ENCODE measurements around the gene NCF2. TPM values are rescaled to one million over a fixed set of nuclear protein-coding genes. Genes with fewer than 3 reads are reported as not detected.

Gene NCF2
- polyA plus RNA-seq, 10 donors: 4.3 to 7.1 (median 5.2) TPM

GRCh38 chr1:183552441-183552840, 37.8 kb downstream of the NCF2 start:
- DNase-seq: no peak

- no peak for DNase-seq
Measured at GRCh38 chr1:183551924-183552323, 38.3 kb downstream of the NCF2 start.

DNA sequence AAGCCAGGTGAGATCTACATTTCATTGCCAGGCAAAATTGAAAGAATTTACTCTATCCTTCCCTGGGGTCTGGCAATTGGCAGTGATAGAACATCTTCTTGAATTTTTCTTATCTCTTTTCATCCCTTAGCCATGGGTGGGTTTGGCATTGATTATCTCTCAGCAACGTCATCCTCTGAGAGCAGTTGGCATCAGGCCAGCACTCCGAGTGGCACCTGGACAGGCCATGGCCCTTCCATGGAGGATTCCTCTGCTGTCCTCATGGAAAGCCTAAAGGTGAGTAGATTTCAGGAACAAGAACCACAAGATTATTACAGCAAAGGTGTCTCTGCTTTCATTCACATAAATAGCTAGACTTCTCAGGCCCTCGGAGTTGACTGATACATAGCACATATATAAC, 39.3 kb downstream of the NCF2 start:
- DNase-seq: no peak

DNA sequence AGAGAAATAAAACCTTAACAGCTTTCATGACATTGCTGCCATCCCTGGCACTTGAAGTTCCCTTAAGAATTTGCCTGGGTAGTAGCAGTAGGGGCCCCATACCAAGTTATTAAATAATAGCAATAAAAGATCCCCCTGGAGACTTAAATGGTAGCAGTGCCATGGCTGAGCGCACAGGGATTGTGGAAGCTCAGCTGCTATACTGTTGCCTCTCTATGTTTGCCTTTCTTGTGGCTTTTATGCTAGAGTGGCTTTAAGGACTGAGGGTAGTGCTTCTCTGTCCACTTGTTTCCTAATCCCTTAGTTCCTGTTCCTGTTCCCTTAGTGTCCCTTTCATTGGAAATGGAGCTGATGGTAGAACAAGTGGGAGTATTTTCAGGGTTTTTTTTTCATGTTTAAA, 42.1 kb downstream of the NCF2 start:
- DNase-seq: no peak

- no peak for DNase-seq
Measured at GRCh38 chr1:183546427-183546826, 43.8 kb downstream of the NCF2 start.

DNA sequence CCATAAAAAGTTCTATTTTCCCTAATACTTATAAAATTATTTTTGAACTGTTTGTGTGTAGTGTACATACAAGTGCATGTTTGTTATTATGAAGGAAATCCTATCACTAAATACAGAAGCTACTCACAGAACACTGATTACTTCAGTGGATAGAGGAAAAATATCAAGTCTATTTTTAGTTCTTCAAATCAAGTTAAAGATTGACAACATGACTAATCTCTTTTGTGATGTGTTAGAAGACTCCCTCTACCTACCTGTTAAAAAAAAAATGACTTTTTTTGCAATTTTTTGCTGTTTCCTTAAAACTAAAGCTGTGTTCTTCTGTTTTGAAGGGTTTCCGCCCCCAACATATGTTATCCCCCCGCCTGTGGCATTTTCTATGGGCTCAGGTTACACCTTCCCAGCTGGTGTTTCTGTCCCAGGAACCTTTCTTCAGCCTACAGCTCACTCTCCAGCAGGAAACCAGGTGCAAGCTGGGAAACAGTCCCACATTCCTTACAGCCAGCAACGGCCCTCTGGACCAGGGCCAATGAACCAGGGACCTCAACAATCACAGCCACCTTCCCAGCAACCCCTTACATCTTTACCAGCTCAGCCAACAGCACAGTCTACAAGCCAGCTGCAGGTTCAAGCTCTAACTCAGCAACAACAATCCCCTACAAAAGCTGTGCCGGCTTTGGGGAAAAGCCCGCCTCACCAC, 45.5 kb downstream of the NCF2 start:
- DNase-seq: peak in 2 of 3 donors; percentile 13 to 16

DNA sequence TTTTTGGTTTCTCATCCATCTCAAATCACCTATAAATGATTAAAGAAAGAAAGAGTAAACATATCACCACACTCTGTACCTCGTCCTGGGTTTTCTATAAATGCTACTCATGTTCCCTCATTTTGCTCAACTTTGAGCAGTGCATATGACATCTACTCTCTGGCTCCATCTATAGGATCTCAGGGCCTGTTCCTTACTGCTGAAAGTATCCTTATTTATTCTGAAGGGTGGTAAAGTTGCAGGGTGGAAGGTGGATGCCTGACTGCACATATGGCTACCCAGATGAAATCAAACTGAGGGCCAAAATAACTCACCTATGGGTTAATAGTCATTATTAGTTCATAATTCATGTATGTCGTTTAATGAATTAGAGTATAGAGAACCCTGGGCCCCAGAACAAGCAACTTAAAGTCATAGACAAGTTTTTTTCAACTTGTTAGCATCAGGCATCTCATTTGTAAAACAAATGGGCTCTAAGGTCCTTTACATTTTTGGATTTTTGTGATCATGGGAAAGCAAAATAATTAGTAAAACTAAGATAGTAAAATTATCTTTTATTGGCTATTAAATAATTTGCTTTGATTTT, 46.5 kb downstream of the NCF2 start:
- peak; percentile 45 to 75 (median 54) for DNase-seq

DNA sequence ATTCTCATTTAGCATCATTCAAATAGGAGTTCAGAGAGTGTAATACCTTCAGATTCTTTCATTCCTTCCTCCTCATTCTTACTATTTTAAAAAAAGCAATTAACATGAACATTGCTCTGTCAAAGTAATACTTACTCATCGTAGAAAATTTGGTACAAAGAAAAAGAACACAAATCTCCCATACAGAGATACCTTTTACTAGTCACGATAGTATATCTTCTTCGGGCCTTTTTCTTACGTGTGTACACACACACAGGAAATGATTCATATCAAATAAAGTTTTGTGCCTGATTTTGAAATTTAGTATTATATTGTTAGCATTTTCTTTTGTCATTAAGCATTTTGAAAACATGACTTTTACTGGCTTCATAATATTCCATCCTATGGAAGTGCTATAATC, 52.9 kb downstream of the NCF2 start:
- DNase-seq: no peak

DNA sequence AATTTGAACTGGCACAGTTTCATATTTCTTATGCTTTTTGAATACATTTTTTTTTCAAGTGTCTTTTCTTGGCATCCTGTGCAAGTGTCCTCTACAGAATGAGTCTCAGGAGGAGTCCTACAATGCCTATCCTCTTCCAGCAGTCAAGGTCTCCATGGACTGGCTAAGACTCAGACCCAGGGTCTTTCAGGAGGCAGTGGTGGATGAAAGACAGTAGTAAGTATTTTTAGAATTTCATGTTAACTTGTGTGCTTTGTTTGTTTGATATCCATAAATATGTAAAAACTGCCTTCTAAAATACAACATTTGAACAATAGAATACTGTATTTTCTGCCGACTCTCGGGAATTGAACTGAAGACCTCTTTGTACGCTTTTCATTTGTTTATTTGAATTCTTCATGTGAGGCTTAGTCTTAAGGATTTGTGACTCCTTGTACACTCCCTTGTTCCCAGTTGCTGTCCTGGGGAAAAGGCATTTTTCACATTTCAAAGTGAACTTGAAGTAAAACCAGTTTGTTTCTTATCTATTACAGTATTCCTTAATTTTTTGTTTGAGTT, 56.6 kb downstream of the NCF2 start:
- no peak for DNase-seq

DNA sequence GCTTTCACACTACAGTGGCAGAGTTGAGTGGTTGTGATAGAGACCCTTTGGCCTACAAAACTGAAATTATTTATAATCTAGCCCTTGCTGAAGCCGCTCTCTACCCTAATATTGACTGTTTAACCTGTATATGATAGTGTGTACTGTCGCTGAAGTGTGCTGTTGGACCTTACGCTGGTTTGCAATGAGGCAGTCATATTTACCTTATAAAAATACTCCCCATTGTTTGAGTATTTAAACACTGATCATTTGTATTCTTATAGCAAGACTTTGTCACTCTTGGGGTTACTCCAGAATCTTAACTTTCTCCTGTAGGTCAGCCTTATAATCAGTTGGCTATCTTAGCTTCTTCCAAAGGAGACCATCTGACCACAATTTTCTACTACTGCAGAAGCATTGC, 61.7 kb downstream of the NCF2 start:
- no peak for DNase-seq

DNA sequence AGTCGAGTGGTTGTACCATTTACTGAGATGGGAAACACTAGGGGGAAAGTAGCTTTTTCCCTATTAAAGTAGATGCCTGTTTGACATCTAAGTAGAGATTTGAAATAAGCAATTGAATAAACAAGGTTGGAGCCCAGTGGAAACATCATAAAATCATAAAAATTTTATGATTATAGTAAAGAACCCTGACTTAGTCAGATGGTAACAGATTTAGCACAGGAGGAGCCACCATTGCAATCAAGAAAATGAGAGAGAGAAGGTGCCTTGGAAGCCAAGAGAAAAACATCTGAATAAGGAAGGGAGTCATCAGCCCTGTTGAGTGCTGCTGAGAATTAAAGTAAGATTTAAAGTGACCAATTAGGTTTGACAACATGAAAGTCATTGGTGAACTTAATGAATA, 68.2 kb downstream of the NCF2 start:
- no peak for DNase-seq

GRCh38 chr1:183520379-183520778, 69.9 kb downstream of the NCF2 start:
- DNase-seq: no peak

DNA sequence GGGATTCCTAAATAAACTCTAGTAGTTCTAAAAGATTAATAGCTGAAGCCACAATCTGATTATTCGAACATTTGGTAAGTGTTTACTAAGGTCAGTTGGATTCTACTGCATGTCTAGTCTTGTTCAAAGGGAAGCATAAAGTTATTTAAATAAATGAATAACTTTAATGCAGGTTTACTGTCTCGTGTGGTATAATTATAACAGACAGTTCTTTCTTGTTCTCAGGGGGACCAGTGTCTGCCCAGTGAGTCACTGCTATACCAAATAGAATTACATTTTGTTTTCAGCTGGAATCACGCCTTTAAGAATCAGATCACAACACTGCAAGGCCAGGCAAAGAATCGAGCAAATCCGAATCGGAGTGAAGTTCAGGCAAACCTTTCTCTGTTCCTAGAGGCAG, 72.9 kb downstream of the NCF2 start:
- no peak for DNase-seq

DNA sequence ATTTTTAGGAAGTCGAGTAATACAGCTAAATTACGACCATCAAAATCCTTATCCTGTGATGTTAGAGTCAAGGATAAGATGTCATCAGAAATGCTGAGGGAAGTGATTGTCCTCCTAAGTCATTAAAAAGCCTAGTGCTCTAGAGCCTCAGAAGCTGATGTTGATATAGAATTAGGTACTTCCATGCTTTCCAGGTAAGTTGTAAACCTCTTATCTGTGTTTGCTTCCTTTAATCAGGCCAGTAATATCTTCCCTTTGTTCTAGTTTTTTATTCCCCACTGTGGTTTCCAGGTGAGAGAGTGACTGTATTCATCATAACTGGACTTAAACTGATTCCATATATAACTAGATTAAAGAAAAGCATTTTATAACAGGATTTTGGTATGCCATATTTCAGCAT, 73.5 kb downstream of the NCF2 start:
- no peak for DNase-seq

DNA sequence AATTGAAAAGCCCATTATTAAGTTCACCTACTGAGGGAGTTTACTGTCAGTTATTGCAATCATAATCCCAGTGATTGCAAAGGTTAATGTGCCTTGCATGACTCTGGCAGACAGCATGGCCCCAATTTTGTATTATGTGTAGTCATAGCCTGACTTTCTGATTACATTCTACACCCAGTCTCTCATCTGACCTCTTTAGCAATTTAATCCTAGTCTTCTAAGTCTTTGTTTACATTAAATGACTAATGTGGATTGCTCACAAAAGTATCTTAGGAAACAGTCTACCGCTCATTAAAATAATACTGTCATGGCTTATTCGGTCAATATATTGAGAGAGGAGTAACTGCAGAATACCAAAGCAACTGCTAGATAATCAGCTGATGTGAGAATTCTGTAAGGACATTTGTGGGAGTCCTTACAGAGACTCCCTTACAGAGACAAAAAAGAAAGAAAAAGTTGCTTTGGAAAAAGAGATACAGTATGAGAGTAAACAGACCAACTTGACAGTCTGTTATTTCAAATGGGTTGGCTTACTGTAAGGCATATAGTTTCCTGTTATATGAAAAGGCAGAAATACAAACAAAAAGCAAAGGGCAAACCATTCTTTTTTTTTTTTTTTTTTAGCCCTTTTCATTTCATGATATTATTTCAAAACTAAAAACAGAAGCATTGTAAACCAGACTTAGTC, 75.1 kb downstream of the NCF2 start:
- peak in 1 of 3 donors; percentile 40 for DNase-seq

DNA sequence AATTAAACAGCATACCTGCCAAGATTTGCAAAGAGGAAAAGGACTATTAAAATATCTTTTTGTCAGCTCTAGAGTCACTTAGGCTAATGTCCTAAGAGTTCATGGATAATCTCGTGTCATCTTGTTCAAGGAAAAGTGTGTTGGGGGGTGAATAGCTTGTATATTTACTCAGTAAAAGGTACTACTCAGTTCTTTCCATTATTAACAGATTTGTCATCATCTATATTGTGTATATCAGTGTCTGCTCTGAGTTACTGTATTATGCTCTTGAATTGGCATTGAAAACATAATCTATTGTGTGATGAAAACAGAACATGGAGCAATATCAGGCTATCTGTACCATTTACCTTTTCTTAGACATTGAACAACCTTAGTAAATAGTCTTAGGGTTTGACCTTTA, 76.0 kb downstream of the NCF2 start:
- no peak for DNase-seq

DNA sequence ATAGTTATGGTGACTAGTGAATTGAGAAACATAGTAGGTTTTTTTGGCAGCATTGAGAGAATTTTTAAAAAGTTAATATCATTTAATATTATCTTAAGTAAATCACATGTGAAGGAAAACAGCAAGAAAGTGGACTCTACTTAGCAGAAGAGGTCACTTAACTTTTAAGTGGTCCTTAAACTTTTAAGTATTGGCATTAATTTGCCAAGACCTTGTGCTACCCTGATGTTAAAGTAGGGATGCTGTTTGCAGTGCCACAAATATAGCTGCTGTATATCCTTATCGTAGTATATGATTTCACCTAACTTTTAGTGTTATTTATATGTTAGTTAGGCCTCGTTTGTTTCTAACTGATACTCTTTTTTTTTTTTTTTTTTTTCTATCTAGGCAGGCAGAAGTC, 77.8 kb downstream of the NCF2 start:
- no peak for DNase-seq

DNA sequence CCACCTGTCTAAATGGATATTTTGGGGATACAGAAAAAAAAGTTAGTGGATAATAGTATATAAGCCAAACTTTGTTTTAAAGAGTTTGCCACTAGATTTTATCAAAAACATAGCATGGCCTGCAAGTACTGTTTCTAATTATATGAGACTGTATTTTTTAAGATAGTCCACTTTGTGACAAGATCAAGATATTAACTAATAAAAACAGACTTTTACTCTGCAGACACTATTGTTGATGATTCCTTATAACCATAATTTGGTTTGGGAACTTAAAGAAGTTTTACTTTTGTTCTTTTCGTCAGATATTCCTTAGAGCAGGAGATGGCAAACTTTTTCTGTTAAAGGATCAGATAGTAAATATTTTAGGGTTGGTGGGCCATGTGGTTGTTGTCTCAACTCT, 81.6 kb downstream of the NCF2 start:
- DNase-seq: no peak

DNA sequence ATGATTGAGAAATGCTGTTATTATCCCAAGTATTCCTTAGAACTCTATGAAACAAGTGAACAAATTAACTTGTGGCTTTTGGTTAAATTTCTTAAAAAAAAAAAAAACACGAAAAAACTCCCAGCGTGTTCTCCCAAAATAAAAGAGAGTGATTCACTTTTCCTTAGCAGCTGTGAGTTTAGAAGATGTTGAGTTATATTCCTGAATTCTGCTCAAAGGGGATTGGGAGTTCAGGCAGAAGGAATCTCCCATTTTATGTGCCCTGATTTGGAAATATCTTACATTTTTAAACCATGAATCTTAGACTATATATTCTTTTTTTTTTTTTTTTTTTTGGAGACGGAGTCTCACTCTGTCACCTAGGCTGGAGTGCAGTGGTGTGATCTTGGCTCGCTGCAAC, 83.7 kb downstream of the NCF2 start:
- DNase-seq: no peak

All from muscle of back (tissue), 11 donors.